Endodermal cell (in vitro differentiated cells): ENCODE results near the gene IKBKG. TPM values are rescaled to one million over a fixed set of nuclear protein-coding genes. Genes with fewer than 3 reads are reported as not detected.

Experiments used
- total RNA-seq, 2 donors: library from RNA; stranded (reverse); fragmentation: NEBNext Ultra II Directional in 1 of 2; extraction: Animal tissue kit (Norgen Biotek cat#: 25700) in 1 of 2; gene quantifications; 2 replicates in 1 of 2; 3 replicates in 1 of 2; pipeline ENCODE4 v1.2.1, GENCODE V29; 2021

Gene IKBKG
- total RNA-seq, 2 donors from 2014 or later, result 19.8 to 20.3 TPM

Other genes starting within 250 kb of the IKBKG start
- gene FLNA, start 173.0 kb upstream of the IKBKG start, total RNA-seq, result 1,000 to 10,000 TPM; 1,074 to 1,251 TPM
- gene EMD, start 168.3 kb upstream of the IKBKG start, total RNA-seq, result 10 to 100 TPM; 60.3 to 76.4 TPM
- 1,000 to 10,000 TPM; 2,142 to 2,551 TPM for gene RPL10, start 149.2 kb upstream of the IKBKG start, total RNA-seq
- gene DNASE1L1, start 138.4 kb upstream of the IKBKG start, total RNA-seq, result 10 to 100 TPM; 13.8 to 17.0 TPM
- gene TAFAZZIN, start 136.1 kb upstream of the IKBKG start, total RNA-seq, result 10 to 100 TPM; 32.9 to 62.9 TPM
- 10 to 100 TPM; 61.6 to 66.8 TPM for gene ATP6AP1, start 118.9 kb upstream of the IKBKG start, total RNA-seq
- gene GDI1, start 110.5 kb upstream of the IKBKG start, total RNA-seq, result 100 to 1,000 TPM; 143 to 179 TPM
- 100 to 1,000 TPM in 1 of 2 donors, 10 to 100 TPM in 1; 91.0 to 102 TPM for gene FAM50A, start 103.5 kb upstream of the IKBKG start, total RNA-seq
- 10 to 100 TPM; 52.6 to 68.8 TPM for gene PLXNA3, start 89.3 kb upstream of the IKBKG start, total RNA-seq
- 10 to 100 TPM; 29.5 to 34.1 TPM for gene LAGE3, start 68.3 kb upstream of the IKBKG start, total RNA-seq
- 10 to 100 TPM; 29.1 to 35.9 TPM for gene UBL4A, start 61.0 kb upstream of the IKBKG start, total RNA-seq
- 1 to 10 TPM; 5.4 to 9.1 TPM for gene SLC10A3, start 57.0 kb upstream of the IKBKG start, total RNA-seq
- gene FAM3A, start 31.4 kb upstream of the IKBKG start, total RNA-seq, result 10 to 100 TPM; 23.6 to 24.3 TPM
- 10 to 100 TPM; 71.7 to 81.4 TPM for gene G6PD, start 774 bp upstream of the IKBKG start, total RNA-seq
- gene CTAG1A, start 37.5 kb downstream of the IKBKG start, total RNA-seq, result not detected
- gene CTAG1B, start 71.7 kb downstream of the IKBKG start, total RNA-seq, result not detected
- not detected for gene CTAG2, start 106.0 kb downstream of the IKBKG start, total RNA-seq
- under 1 TPM; 0.13 to 0.55 TPM for gene GAB3, start 203.5 kb downstream of the IKBKG start, total RNA-seq
- gene DKC1, start 215.2 kb downstream of the IKBKG start, total RNA-seq, result 10 to 100 TPM; 66.5 to 70.8 TPM